HG03575 (cell line): ENCODE results near the gene FLNC.

Source experiments
- ATAC-seq: cut with Tn5 transposase; IDR thresholded peaks from one replicate; pipeline ENCODE4 v1.9.1; 2021; ENCODE audit not compliant: unreplicated experiment, insufficient number of reproducible peaks, low FRiP score; ENCODE audit errors: extremely low read depth

Gene FLNC

DNA sequence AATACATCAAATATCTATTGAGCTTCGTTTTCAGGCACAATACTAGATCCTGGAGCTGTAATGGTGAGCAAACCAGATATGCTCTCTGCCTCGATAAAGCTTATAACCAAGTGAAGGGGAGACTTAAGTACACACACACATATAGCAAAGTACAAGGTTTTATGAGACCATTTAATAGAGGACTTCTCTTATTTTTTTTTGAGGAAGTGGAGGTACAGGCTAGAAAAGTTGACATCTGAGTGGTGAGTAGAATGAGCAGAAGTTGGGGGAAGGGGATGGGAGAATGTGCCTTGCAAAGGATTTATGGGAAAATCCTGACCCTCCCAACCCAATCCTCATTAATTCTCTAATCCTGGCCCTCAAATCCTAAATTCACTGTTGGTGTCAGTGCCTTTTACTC lies 30.8 kb upstream of the FLNC start:
- ATAC-seq = no peak

DNA sequence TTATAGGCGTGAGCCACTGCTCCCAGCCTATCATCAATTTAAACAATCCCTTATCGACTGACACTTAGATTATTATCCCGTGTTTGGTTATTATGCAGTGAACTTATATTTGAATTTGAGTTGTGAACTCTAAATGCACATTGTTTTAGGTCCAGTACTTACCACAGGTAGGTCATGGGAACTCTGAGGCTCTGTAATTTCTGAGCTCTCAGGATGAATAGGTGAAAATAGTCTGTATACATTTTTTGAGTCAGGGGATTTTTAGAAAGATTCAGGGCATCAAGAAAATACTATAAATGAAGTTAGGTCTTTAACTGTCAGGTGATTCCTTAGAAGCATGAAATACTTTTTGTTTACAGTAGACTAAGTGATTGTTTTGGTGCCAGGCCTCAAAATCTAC lies 29.6 kb upstream of the FLNC start:
- no peak for ATAC-seq

DNA sequence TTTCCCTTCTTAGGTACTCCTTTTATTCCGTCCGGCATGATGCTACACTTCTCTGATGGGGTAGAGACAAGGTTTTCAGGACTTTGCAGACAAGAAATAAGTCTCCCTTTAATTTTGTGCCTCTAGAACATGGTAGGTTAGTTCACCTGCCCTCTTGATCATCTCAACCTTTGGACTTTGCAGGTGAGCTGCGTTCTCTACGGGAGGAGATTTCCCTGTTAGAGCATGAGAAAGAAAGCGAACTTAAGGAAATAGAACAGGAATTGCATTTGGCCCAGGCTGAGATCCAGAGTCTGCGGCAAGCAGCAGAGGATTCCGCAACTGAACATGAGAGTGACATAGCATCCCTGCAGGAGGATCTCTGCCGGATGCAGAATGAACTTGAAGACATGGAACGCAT lies 29.2 kb upstream of the FLNC start:
- no peak for ATAC-seq

DNA sequence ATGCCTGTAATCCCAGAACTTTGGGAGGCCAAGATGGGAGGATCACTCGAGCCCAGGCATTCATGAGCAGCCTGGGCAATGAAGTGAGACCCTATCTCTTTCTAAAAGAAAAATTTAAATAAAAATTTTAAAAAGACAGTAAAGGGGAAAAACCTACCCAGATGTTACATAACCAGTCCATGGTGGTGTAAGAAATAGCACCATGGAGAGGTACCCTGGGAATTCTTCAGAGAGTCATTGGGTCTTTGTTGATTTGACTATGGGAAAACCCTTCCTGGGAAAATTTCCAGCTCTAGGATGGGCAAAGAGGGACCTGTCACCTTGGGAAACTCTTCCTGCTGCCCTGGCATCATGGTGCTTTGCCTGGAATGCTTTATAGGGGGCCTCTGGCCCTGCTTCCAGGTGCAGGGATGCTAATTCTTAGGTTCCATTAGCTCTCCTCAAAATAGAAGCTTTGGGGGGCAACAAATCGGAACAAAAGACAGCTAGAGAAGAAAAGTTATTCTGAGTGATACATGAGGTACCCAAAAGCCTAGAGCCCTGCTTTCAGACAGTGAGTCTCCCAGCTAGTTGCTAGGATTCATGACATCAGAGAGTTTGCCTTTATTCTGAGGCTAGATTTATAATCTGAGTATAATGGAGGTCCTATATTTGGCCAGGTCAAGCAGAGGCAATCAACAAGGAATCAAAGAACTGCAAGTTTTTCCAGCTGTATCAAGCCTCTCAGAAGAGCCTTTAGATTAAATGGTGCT lies 28.4 kb upstream of the FLNC start:
- ATAC-seq = no peak

DNA sequence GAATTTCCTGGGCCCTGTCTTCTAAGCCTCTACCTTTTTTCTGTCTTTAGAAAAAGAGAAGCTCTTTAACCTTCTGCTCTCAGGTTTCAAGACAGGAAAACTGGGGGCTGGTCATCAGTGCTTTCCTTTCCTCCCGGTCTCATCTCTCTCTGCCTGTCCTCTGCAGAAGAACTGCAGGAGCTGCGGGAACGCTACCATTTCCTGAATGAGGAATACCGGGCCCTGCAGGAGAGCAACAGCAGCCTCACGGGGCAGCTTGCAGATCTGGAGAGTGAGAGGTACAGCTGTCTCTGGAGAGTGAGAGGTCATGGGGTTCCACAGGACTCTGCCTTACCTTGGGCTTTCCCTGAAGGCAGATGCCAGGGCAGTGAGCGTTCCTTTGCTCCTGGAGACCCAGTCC lies 25.7 kb upstream of the FLNC start:
- ATAC-seq = no peak

DNA sequence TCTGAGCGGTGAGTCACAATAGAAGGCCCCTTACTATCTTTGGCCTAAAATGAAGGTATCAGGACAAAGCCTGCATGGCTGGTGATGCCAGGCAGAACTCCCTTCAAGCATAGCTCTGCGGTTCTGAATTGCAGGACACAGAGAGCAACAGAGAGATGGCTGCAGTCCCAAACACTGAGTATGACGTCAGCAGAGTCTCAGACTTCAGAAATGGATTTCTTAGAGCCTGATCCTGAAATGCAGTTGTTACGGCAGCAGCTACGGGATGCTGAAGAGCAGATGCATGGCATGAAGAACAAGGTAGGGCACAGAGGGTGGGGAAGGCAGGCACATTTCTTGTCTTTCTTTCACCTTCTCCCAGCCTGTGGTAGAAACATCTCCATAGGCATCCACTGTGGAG lies 25.0 kb upstream of the FLNC start:
- ATAC-seq = no peak

DNA sequence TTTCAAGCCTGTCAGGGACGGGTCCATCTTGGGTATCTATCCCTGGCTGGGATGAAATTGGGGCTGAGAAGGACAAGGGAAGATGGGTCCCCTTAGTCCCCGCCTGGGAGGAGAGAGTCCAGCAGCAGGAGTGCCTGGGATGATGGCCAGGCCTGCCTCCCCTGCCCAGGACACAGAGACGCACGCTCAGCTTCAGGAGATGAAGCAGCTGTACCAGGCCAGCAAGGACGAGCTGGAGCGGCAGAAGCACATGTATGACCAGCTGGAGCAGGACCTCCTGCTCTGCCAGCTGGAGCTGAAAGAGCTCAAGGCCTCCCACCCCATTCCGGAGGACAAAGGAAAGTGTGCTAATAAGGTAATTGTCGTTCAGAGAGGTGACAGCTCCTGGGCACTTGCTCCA lies 23.0 kb upstream of the FLNC start:
- ATAC-seq = no peak

DNA sequence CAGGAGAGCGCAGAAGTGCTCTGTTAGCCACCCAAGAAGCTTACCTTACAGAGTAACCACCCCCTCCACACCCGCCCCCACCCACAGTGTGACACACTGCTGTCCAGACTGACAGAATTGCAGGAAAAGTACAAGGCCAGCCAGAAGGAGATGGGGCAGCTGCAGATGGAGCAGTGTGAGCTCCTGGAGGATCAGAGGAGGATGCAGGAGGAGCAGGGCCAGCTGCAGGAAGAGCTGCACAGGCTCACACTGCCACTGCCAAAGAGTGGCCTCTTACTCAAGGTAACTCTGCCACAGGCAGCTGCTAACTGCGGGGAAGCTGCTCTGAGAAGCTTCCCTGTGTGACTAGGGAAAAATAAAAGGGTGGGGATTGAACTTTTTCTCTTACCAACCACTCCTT lies 20.8 kb upstream of the FLNC start:
- ATAC-seq = no peak

DNA sequence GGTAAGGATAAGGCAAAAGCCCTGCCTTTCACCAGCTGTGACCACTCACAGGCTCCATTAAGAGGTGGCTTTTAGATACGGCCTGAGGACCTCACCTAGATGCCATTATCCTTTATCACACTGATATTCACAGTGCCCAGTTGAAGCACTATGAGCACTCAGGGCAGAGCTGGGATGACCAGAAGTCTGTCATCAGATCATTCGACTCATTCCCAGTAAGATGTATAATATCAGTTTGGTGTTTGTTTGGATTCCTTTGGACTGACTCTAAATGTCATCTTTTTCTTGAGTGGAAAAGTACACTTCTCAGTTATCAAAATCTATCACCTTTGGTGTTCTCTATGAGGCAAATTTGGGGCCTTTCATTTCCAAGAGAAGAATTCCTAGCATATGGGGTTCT lies 19.7 kb upstream of the FLNC start:
- no peak for ATAC-seq

DNA sequence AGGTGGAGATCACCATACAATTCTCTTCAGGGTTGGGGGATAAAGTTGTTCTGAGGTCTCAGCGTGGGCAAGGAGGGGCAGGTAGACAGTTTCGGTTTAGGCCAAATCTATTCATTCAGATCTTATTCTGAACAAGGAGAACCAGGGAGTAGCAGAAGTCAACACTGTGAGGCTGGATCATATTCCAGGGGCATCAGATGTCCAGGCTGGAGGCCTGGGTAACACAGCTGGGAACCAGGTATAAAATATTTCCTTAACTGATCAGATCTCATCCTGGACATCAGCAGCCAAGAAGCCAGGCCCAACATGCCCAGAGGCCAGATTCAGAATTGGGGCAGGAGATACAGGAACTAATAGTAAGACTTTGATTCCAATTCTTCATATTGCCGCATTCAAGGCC lies 19.2 kb upstream of the FLNC start:
- no peak for ATAC-seq

DNA sequence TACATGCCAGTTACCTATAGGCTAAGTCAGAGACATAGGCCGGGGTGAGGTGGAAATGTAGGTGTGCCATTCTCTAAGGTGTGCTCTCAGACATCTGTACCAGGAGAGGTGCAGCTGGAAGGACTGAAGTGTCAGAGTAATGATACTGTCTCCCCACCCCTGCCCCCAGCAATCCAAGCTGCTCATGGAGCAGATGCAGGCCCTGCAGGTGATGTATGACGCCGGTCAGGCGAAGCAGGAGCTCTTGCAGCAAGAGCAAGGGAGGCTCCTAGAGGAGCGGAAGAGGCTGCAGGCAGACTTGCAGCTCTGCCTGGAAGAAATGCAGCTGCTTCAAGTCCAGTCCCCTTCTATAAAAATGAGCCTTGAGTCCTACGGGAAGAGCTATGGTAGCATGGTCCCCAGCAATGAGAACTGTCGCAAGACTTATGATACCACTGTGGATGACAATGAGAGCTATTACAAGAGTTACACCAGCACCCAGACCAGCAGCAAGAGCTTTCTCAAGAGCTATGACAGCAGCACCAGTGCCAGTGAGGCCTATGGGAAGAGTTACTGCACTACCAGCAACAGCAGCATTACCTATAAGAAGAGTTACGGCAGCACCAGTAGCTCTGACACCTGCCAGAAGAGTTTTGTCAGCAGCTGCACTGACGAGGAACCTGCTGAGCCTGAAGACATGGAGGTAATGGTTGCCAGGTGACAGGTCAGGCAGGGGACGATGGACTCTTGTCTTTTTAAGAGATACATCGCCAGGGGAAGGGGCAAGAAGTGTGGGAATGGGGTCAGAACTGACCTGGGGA lies 18.4 kb upstream of the FLNC start:
- ATAC-seq = no peak

DNA sequence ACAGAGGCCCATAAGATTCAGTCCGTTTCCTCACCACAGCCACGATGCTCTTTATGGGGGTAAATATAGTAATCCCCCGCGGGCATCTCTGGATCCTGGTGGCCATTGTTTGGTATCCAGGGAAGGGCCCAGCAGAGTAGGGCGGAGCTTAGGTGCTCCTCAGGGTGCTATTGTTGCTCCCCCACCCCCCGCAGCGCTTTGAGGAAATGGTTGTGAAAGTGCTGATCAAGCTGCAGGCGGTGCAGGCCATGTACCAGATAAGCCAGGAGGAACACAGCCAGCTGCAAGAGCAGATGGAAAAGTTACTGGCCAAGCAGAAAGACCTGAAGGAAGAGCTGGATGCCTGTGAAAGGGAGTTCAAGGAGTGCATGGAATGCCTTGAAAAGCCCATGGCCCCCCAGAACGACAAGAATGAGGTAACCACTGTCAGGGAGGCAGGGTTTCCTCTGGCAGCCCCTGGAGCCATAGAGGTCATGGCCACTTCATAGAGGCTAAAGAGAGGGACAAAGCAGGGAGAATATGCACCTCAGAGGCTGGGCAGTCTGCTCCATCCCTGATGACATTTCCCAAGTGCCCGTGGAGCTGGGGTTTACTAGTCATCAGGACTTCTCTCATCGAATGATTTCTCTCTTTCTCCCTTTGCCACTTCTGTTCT lies 17.6 kb upstream of the FLNC start:
- ATAC-seq = no peak

DNA sequence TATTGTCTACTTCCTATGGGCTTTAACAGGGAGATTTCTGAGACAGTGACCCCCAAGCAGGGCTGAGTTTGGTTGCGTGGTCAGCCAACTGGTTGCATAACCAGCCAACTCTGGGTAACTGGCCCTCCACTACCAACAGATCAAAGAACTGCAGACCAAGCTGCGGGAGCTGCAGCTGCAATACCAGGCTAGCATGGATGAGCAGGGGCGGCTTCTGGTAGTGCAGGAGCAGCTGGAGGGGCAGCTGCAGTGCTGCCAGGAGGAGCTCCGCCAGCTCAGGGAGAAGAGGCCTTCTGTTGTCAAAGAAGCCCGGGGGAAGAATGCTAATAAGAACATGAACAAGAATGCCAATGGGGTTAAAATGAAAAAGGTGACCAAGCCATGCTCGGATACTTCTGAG lies 15.7 kb upstream of the FLNC start:
- ATAC-seq = no peak

DNA sequence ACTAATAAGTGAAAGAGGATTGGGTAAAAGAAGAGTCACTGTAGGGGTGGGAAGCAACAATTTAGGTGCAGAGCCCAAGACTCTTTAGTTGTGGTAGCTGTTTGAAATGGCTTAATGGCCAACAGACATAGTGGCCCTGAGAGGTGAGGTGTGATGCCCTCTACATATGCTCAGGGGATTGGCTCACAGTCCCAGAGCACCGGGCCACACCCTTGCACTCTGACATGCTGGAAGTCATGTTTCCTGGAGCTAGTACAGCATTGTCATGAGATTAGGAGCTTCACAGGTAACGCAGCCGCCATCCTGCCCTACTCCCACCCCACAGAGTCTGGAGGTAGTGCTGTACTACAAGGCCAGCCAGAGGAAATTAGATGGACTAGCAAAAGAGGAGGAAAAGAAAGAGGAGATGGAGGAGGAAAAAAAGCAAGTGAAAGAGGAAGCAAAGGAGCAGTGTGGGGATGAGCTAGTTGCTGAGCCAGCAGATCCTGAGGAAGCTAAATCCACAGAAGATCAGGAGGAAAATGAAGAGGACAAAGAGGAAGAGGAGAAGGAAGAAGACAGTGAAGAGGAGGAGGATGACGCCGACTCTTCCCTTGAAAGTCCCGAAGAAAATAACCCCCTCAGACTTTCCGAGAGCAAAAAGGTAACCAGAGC lies 14.8 kb upstream of the FLNC start:
- ATAC-seq = no peak

DNA sequence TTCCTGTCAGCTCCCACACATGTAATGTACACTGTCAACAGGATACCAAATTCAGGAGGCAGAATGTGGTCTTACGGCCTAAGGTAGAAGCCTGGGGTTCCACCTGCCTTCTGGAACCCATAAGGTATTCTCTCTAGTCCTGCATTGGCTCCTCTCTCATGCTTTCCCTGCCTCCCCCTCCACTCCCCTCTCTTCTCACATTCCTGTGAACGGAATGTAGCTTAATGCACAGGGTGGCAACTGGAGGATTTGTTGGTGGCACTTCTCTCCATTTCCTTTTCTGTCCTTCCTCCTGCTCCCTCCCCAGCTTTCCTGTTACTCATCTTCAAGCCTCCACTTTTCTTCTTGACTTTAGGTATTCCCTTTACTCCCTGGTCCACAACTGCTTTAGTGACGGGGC lies 11.5 kb upstream of the FLNC start:
- no peak for ATAC-seq

DNA sequence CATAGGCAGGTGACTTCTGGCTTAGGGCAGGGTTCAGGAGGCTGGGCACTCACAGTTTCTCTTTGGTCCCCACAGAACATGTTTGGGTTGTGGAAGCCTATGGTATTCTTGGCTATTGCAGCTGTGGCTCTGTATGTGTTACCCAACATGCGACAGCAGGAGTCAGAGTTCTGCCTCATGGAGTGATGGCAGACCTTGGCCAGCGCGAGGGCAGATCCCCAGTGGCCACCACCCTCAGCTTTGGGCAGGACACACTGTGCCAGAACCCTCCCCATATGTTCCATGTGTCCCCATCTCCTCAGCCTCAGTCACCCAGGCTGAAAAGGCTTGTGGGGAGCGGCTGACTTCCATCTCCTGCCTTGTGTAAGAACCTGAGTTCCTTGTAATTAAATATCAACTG lies 8.5 kb upstream of the FLNC start:
- no peak for ATAC-seq

DNA sequence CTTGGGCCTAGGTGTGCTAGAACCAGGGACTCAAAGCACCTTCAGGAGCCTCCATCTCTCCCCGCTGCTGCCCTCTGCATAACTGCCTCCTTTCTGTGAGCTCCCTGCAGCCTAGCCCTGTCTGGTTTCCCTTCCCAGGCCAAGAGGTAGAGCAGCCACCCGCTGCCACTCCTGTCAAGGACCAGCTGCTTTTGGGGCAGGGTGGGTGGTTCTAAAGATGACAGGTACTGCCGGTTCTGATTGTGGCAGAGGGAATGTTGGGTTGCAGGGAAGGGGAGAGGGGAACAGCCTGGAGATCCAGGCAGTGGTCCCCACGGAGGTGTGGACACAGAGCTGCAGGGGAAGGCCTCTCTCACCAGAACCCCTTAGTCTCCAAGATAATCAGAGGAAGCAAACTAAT lies 3.7 kb upstream of the FLNC start:
- no peak for ATAC-seq

DNA sequence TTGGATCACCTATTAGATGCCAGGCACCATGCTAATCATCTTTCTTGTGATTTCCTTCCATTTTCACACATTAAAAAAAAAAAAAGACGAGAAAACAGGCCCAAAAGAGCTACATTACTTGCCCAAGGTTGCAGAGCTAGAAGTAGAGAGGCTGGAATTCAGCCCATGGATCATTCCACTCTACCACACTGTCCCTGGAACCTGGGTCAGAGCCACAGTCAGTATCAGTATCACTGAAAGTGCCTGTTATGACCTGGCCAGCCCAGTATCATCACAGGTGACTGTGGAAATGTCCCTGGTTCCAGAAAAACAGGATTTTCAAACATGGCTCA lies 3.3 kb upstream of the FLNC start:
- no peak for ATAC-seq

DNA sequence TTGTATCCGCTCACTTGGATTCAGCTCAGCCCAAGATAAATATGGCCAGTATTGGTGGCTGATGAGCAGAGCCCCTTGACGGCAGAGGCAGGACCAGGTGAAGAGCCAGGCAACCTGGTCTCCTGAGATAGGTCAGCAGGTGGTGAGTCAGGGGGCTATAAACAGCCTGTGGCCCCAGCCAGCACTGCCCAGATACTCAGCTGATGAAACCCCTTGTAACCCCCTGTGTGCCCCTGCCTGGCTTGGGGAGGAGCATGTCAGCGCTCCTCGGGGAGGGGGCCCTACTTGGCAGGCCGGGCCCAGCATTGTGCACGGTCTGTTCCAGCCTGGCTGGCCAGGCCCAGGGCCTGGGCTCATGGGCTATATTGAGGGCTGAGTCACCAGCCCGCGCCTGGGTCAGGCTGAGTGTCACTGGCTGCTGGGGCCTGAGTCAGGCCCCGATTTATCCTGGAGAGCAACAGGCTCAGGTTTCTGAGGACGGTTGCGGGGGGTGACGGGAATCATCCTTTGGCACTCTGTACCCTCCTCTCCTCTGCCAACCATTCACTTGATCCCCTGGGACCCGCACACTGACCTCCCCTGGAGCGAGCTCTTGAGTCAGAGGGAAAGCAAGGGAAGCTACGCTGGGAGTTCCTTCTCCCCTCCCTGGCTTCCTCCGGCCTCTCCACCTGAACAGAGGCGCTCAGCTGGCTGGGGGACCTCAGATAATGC lies 2.8 kb upstream of the FLNC start:
- ATAC-seq = no peak
